Liver (tissue), 9 donors: ENCODE results near the gene PLCB1. TPM values are rescaled to one million over a fixed set of nuclear protein-coding genes. Genes with fewer than 3 reads are reported as not detected.

Experiments
- DNase-seq: peaks from one replicate; pipeline ENCODE4 v3.0.0-alpha.2; 2017; ENCODE audit warnings: low spot score
- H3K27ac ChIP-seq, 2 donors: one replicate each; pipeline ENCODE4 v1.7.0; 2013; ENCODE audit warnings: inconsistent platforms in 2 of 2, low read length in 2 of 2, control low read depth in 1 of 2, low read depth in 1 of 2, mild to moderate bottlenecking in 1 of 2
- H3K27me3 ChIP-seq, 4 donors: one replicate each; pipeline versions ENCODE4 v1.6.1 to v1.7.0; 2013; ENCODE audit warnings: low read length in 3 of 4, inconsistent platforms in 1 of 4, mild to moderate bottlenecking in 1 of 4, moderate library complexity in 1 of 4; ENCODE audit not compliant: control insufficient read depth in 4 of 4, insufficient read depth in 4 of 4
- H3K36me3 ChIP-seq, 4 donors: one replicate each; pipeline versions ENCODE4 v1.6.1 to v1.7.0; 2013; ENCODE audit warnings: low read length in 3 of 4, mild to moderate bottlenecking in 3 of 4, low read depth in 1 of 4, moderate library complexity in 1 of 4; ENCODE audit not compliant: control insufficient read depth in 4 of 4, insufficient read depth in 3 of 4
- H3K4me1 ChIP-seq, 4 donors: one replicate each; pipeline versions ENCODE4 v1.6.1 to v1.7.0; 2013; ENCODE audit warnings: low read length in 3 of 4, mild to moderate bottlenecking in 3 of 4, moderate library complexity in 1 of 4; ENCODE audit not compliant: control insufficient read depth in 4 of 4, insufficient read depth in 4 of 4
- H3K4me3 ChIP-seq, 3 donors: one replicate each; pipeline versions ENCODE4 v1.6.1 to v1.7.0; 2013; ENCODE audit warnings: low read length in 3 of 3, control low read depth in 1 of 3, low read depth in 1 of 3, mild to moderate bottlenecking in 1 of 3
- H3K9ac ChIP-seq, 2 donors: one replicate each; pipeline ENCODE4 v1.7.0; 2013; ENCODE audit warnings: low read length in 2 of 2, mild to moderate bottlenecking in 2 of 2, moderate library complexity in 2 of 2, control low read depth in 1 of 2, low read depth in 1 of 2
- H3K9me3 ChIP-seq, 4 donors: one replicate each; pipeline versions ENCODE4 v1.6.1 to v1.7.0; 2013; ENCODE audit warnings: low read length in 3 of 4; ENCODE audit not compliant: control insufficient read depth in 4 of 4
- EGR1 ChIP-seq, 2 donors: IDR thresholded peaks; 2 replicates each; pipeline ENCODE4 v1.6.1; 2016 to 2018; ENCODE audit warnings: antibody characterized with exemption in 2 of 2, low read depth in 2 of 2
- FOXA2 ChIP-seq: IDR thresholded peaks from 2 replicates; pipeline ENCODE4 v1.6.1; 2016; ENCODE audit warnings: antibody characterized with exemption
- GABPA ChIP-seq, 2 donors: IDR thresholded peaks in 1 of 2; conservative IDR thresholded peaks in 1 of 2; 2 replicates each; pipeline ENCODE4 v1.6.1; 2016; ENCODE audit warnings: antibody characterized with exemption in 2 of 2, mild to moderate bottlenecking in 1 of 2, moderate library complexity in 1 of 2
- HNF4A ChIP-seq, 2 donors: conservative IDR thresholded peaks; 2 replicates each; pipeline ENCODE4 v1.6.1; 2016; ENCODE audit warnings: antibody characterized with exemption in 2 of 2, mild to moderate bottlenecking in 2 of 2
- HNF4G ChIP-seq: IDR thresholded peaks from 2 replicates; pipeline ENCODE4 v1.6.1; 2016; ENCODE audit warnings: antibody characterized with exemption
- JUND ChIP-seq, 2 donors: IDR thresholded peaks; 2 replicates each; pipeline ENCODE4 v1.6.1; 2016; ENCODE audit warnings: antibody characterized with exemption in 2 of 2
- NR2F2 ChIP-seq: IDR thresholded peaks from 2 replicates; pipeline ENCODE4 v1.6.1; 2016; ENCODE audit warnings: antibody characterized with exemption
- RAD21 ChIP-seq, 2 donors: IDR thresholded peaks; 2 replicates each; pipeline ENCODE4 v1.6.1; 2016; ENCODE audit warnings: antibody characterized with exemption in 2 of 2, mild to moderate bottlenecking in 2 of 2
- RXRA ChIP-seq, 2 donors: IDR thresholded peaks; 2 replicates each; pipeline ENCODE4 v1.6.1; 2017 to 2018; ENCODE audit warnings: antibody characterized with exemption in 2 of 2, mild to moderate bottlenecking in 1 of 2
- TAF1 ChIP-seq: conservative IDR thresholded peaks from 2 replicates; pipeline ENCODE4 v1.6.1; 2016; ENCODE audit warnings: antibody characterized with exemption, mild to moderate bottlenecking
- WGBS: extraction: QIAGEN DNeasy Blood & Tissue Kit; methylation state at CpG from one replicate; pipeline ENCODE4 v1.1.7; 2013; 5-methylcytosine and 5-hydroxymethylcytosine counted together
- polyA plus RNA-seq, 2 donors: library from polyadenylated mRNA; stranded (reverse) in 1 of 2; unstranded in 1 of 2; fragments of 200-250 nt in 1 of 2; fragments of >200 nt in 1 of 2; fragmentation: Nextera tagmentation in 1 of 2; extraction: Ambion mirVana in 1 of 2; gene quantifications; one replicate each; pipeline versions ENCODE4 v1.2.1 to v1.2.3, GENCODE V29; 2013 to 2015
- total RNA-seq, 2 donors: library from RNA; depleted of rRNA; stranded (reverse); fragments of >200 nt; gene quantifications; one replicate each; pipeline ENCODE4 v1.2.3, GENCODE V29; 2014
- TF ChIP-seq, protein P1 (sequence below): IDR thresholded peaks from 2 replicates; pipeline ENCODE4 v1.6.1; 2016; ENCODE audit warnings: antibody characterized with exemption, mild to moderate bottlenecking
- TF ChIP-seq, protein P2 (sequence below): IDR thresholded peaks from 2 replicates; pipeline ENCODE4 v1.6.1; 2016; ENCODE audit warnings: antibody characterized with exemption
- TF ChIP-seq, protein P3 (sequence below): IDR thresholded peaks from 2 replicates; pipeline ENCODE4 v1.6.1; 2016; ENCODE audit warnings: antibody characterized with exemption
- TF ChIP-seq, protein P4 (sequence below): fragments of 150-350 bp; IDR thresholded peaks from 2 replicates; pipeline ENCODE4 v1.5.1; 2017; ENCODE audit warnings: improper control_type of control experiment, low read depth, low read length; ENCODE audit not compliant: missing input control
- donor health status: healthy.
- donor health status: healthy.
- donor health status: healthy.
- donor health status: healthy.
- donor health status: healthy.

The PLCB1 gene
- total and polyA plus RNA-seq, 4 donors, result 3.7 to 13.5 (median 5.9) TPM

DNA sequence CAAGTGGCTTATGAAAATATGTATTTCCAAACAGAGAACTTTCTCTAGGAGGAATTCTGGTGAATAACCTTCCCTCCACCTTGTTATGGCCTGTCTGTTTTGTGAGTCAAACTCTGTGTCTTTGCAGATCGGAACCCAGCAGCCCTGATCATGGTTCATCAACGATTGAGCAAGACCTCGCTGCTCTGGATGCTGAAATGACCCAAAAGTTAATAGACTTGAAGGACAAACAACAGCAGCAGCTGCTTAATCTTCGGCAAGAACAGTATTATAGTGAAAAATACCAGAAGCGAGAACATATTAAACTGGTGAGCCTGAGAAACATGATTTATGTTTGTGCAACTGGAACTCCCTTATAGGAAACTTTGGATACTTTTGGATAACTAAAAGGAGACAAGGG, 642.3 kb downstream of the PLCB1 start:
- no peaks in the 10 kb centered on the region for H3K9me3 ChIP-seq
- H3K9ac ChIP-seq, result no peak overlapping the region
- H3K4me1 ChIP-seq, result no peaks in the 10 kb centered on the region
- no peak overlapping the region for H3K4me3 ChIP-seq
- TF ChIP-seq, protein P1, sequence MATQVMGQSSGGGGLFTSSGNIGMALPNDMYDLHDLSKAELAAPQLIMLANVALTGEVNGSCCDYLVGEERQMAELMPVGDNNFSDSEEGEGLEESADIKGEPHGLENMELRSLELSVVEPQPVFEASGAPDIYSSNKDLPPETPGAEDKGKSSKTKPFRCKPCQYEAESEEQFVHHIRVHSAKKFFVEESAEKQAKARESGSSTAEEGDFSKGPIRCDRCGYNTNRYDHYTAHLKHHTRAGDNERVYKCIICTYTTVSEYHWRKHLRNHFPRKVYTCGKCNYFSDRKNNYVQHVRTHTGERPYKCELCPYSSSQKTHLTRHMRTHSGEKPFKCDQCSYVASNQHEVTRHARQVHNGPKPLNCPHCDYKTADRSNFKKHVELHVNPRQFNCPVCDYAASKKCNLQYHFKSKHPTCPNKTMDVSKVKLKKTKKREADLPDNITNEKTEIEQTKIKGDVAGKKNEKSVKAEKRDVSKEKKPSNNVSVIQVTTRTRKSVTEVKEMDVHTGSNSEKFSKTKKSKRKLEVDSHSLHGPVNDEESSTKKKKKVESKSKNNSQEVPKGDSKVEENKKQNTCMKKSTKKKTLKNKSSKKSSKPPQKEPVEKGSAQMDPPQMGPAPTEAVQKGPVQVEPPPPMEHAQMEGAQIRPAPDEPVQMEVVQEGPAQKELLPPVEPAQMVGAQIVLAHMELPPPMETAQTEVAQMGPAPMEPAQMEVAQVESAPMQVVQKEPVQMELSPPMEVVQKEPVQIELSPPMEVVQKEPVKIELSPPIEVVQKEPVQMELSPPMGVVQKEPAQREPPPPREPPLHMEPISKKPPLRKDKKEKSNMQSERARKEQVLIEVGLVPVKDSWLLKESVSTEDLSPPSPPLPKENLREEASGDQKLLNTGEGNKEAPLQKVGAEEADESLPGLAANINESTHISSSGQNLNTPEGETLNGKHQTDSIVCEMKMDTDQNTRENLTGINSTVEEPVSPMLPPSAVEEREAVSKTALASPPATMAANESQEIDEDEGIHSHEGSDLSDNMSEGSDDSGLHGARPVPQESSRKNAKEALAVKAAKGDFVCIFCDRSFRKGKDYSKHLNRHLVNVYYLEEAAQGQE, result no peak
- TF ChIP-seq NR2F2 (no peak), HNF4G (no peak), HNF4A (conservative IDR thresholded peaks at IDR 0.05) (no peak), GABPA (IDR thresholded peaks at IDR 0.05 in 1 of 2, conservative IDR thresholded peaks at IDR 0.05 in 1 of 2) (no peak), RXRA (IDR thresholded peaks at IDR 0.05) (no peak)
- TF ChIP-seq, protein P2, sequence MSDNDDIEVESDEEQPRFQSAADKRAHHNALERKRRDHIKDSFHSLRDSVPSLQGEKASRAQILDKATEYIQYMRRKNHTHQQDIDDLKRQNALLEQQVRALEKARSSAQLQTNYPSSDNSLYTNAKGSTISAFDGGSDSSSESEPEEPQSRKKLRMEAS, result no peak
- no peaks in the 10 kb centered on the region for H3K27me3 ChIP-seq
- 70% methylated on average over 5 of the region's 5 CpGs for WGBS
- H3K27ac ChIP-seq, result no peak overlapping the region
- no peaks in the 10 kb centered on the region for H3K36me3 ChIP-seq
- no peak for DNase-seq

DNA sequence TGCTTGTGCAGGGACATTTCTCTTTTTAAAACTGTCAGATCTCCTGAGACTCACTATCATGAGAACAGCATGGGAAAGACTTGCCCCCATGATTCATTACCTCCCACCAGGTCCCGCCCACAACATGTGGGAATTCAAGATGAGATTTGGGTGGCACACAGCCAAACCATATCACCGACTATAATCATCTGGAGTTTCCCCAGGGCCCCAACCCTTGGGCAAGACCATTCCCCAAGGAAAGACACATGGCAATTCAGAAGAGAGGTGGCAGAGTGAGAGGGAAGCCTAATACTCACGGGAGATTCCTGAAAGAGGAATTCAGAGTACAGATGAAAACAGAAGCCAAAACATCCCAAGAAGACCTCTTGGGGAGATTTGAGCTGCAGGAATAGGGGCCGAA, 645.8 kb downstream of the PLCB1 start:
- Histone ChIP-seq H3K27ac (no peak overlapping the region), H3K36me3 (no peaks in the 10 kb centered on the region), H3K4me3 (no peak overlapping the region), H3K4me1 (no peaks in the 10 kb centered on the region), H3K9ac (no peak overlapping the region), H3K9me3 (no peaks in the 10 kb centered on the region), H3K27me3 (no peaks in the 10 kb centered on the region)
- WGBS, result 89% methylated on average over 4 of the region's 4 CpGs
- no peak for DNase-seq
- TF ChIP-seq JUND (IDR thresholded peaks at IDR 0.05), result no peak
- no peak for TF ChIP-seq TAF1
- TF ChIP-seq, protein P2, result no peak
- TF ChIP-seq, protein P3, sequence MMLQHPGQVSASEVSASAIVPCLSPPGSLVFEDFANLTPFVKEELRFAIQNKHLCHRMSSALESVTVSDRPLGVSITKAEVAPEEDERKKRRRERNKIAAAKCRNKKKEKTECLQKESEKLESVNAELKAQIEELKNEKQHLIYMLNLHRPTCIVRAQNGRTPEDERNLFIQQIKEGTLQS, result no peak
- TF ChIP-seq HNF4G, result no peak
- no peak for TF ChIP-seq HNF4A (conservative IDR thresholded peaks at IDR 0.05)
- TF ChIP-seq FOXA2, result no peak
- no peak for TF ChIP-seq RXRA (IDR thresholded peaks at IDR 0.05)

DNA sequence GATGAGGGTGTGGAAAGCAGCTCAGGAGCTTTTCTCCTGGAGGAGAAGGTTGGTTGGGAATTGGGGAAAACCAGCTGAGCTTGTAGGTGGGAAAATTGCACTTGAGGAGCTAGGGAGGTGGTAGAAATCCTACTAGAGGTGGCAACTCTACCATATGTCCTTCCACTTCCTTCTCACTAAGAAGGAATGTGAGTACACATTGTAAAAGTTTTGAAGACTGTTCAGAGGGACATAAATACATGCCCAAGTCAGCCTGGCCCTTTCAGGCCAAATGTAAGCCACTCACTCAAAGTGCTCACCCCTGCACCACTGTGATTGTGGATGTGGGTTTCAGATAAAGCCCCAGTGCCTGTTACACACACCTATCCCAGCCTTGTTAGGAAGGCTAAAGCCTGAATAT, 646.3 kb downstream of the PLCB1 start:
- Histone ChIP-seq H3K9me3 (no peaks in the 10 kb centered on the region), H3K9ac (no peak overlapping the region), H3K27me3 (no peaks in the 10 kb centered on the region), H3K27ac (no peak overlapping the region), H3K36me3 (no peaks in the 10 kb centered on the region), H3K4me1 (no peaks in the 10 kb centered on the region), H3K4me3 (no peak overlapping the region)
- no peak for DNase-seq
- no peak for TF ChIP-seq JUND (IDR thresholded peaks at IDR 0.05)
- no peak for TF ChIP-seq RXRA (IDR thresholded peaks at IDR 0.05)
- TF ChIP-seq, protein P4, sequence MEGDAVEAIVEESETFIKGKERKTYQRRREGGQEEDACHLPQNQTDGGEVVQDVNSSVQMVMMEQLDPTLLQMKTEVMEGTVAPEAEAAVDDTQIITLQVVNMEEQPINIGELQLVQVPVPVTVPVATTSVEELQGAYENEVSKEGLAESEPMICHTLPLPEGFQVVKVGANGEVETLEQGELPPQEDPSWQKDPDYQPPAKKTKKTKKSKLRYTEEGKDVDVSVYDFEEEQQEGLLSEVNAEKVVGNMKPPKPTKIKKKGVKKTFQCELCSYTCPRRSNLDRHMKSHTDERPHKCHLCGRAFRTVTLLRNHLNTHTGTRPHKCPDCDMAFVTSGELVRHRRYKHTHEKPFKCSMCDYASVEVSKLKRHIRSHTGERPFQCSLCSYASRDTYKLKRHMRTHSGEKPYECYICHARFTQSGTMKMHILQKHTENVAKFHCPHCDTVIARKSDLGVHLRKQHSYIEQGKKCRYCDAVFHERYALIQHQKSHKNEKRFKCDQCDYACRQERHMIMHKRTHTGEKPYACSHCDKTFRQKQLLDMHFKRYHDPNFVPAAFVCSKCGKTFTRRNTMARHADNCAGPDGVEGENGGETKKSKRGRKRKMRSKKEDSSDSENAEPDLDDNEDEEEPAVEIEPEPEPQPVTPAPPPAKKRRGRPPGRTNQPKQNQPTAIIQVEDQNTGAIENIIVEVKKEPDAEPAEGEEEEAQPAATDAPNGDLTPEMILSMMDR, result no peak
- no peak for TF ChIP-seq RAD21 (IDR thresholded peaks at IDR 0.05)
- no peak for TF ChIP-seq EGR1 (IDR thresholded peaks at IDR 0.05; ENCODE audit: low read depth in 2 of 2)
- no peak for TF ChIP-seq HNF4A (conservative IDR thresholded peaks at IDR 0.05)
- TF ChIP-seq GABPA (IDR thresholded peaks at IDR 0.05 in 1 of 2, conservative IDR thresholded peaks at IDR 0.05 in 1 of 2), result no peak
- TF ChIP-seq NR2F2, result no peak
